ENCODE measurements around the gene MAPKAP1. TPM values are rescaled to one million over a fixed set of nuclear protein-coding genes. Genes with fewer than 3 reads are reported as not detected.
A peak's percentile ranks its signal among the peaks of the same experiment; 100 is the strongest.

MAPKAP1 gene
- total RNA-seq, 4 donors from 2014 or later, result 87.1 to 114 (median 111) TPM

DNA sequence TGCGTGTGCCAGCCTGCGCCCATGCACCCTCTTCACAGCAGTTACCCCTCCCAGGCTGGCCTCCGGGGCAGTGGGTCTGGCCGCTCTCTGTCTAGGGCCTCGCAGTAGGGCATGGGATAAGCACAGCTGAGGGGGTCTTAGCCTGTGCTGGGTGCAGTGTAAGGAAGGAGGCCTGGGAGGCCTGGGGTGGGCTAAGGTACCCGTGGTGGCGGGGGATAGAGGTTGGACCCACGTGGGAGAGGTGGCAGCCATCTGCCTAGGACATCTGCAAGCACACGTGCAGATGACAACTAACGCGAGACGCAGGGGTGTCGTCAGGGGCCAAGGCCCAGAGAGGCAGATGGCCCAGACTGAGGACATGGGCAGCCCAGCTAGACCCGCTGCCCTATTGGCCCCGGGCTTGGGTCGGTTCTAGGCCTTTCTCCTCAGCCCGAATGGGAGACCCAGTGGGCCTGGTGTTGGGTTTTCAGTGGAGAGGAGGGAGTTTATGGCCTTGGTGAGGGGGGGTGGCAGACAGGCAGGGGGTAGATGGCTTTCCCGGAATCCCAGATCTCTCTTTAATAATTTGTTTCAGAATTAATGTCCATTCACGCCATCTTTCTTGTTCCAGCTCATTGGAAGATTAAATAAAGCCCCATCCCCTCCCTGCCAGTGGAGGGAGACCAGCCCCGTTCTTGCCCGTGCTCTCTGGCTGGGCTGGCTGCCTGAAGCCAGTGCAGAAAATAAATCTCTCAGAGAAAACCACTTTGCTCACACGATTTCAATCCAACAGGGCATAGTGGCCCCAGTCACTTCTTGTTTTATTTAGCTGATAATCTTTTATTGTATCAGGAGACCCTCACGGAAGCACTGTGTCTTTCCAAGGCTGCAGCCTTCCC is 291.2 kb downstream of the MAPKAP1 start:
- no peaks in the 10 kb centered on the region for H3K9me3 ChIP-seq
- H3K27me3 ChIP-seq, result no peaks in the 10 kb centered on the region
- peaks cover 0 to 5% of the 10 kb centered on the region in 2 donors for H3K4me1 ChIP-seq
- DNase-seq, result peak in 1 of 2 donors; percentile 30
- H3K4me3 ChIP-seq (replicated peaks in 1 of 3), result no peak overlapping the region
- intact Hi-C loops (cut with DNase I), result no loop called here
- no peak overlapping the region for H3K27ac ChIP-seq
- TF ChIP-seq CTCF (IDR thresholded peaks at IDR 0.05) (peak in 1 of 6 experiments; percentile 15), POLR2A (IDR thresholded peaks at IDR 0.05) (no peak)
- H3K36me3 ChIP-seq, result no peaks in the 10 kb centered on the region
- 86 to 87% methylated on average over 19 to 22 of the region's 23 CpGs for WGBS, 2 donors

- no peak overlapping the region for H3K27ac ChIP-seq
- H3K27me3 ChIP-seq, result no peaks in the 10 kb centered on the region
- H3K9me3 ChIP-seq, result no peaks in the 10 kb centered on the region
- intact Hi-C loops (cut with DNase I), result no loop called here
- H3K4me1 ChIP-seq, result peaks cover 0 to 5% of the 10 kb centered on the region in 2 donors
- DNase-seq, result no peak
- 95 to 96% methylated on average over 8 of the region's 8 CpGs for WGBS, 2 donors
- no peaks in the 10 kb centered on the region for H3K36me3 ChIP-seq
- H3K4me3 ChIP-seq (replicated peaks in 1 of 3), result no peak overlapping the region
- TF ChIP-seq POLR2A (IDR thresholded peaks at IDR 0.05) (no peak), CTCF (IDR thresholded peaks at IDR 0.05) (no peak)
These were observed 293.4 kb downstream of the MAPKAP1 start for GRCh38 chr9:125413579-125413978.

- Histone ChIP-seq H3K36me3 (no peaks in the 10 kb centered on the region), H3K27ac (no peak overlapping the region), H3K4me1 (peaks cover 4 to 9% of the 10 kb centered on the region in 2 donors), H3K9me3 (no peaks in the 10 kb centered on the region), H3K27me3 (no peaks in the 10 kb centered on the region), H3K4me3 (replicated peaks in 1 of 3) (no peak overlapping the region)
- intact Hi-C loops (cut with DNase I), result no loop called here
- TF ChIP-seq CTCF (IDR thresholded peaks at IDR 0.05), result no peak
- WGBS, 2 donors, result 88% methylated on average over 10 of the region's 10 CpGs
- no peak for DNase-seq
These were observed 294.8 kb downstream of the MAPKAP1 start for GRCh38 chr9:125412166-125412565.

DNA sequence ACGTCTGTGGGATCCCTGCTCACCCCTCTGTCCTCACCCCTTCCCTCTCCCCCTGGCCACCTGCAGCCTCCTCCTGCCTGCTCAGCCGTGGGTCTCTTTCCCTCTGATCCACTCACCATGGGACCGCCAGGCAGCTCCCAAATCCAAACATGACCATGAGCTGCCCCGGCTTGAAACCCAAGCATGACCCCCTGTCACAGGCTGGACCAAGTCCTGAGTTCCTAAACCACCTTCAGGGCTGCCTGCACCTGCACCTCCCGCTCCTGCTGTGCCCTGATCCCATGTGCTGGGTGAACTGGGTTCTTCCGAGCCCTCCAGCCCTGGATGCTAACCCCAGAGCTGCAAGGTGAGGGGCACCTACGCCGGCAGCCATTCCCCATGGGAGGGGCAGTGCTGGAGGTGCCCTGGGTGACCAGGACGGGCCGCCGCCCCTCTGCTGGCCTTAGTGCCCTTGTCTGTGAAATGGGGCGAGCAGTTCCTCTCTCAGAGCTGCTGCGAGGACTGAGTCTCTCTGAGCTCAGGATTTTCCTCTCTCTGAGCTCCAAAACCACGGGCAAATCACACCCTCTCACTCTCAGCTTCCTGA is 295.7 kb downstream of the MAPKAP1 start:
- Histone ChIP-seq H3K36me3 (no peaks in the 10 kb centered on the region), H3K4me3 (replicated peaks in 1 of 3) (no peak overlapping the region), H3K4me1 (peaks cover 4 to 6% of the 10 kb centered on the region in 2 donors), H3K27me3 (no peaks in the 10 kb centered on the region), H3K27ac (no peak overlapping the region), H3K9me3 (no peaks in the 10 kb centered on the region)
- 73 to 86% methylated on average over 6 to 13 of the region's 14 CpGs for WGBS, 2 donors
- no peak for DNase-seq
- intact Hi-C loops (cut with DNase I), result no loop called here
- no peak for TF ChIP-seq POLR2A (IDR thresholded peaks at IDR 0.05)
- TF ChIP-seq CTCF (IDR thresholded peaks at IDR 0.05), result no peak

GRCh38 chr9:125410522-125410894 is 296.5 kb downstream of the MAPKAP1 start:
- Histone ChIP-seq H3K27ac (no peak overlapping the region), H3K4me3 (replicated peaks in 1 of 3) (no peak overlapping the region), H3K27me3 (no peaks in the 10 kb centered on the region), H3K36me3 (no peaks in the 10 kb centered on the region), H3K4me1 (peaks cover 4% of the 10 kb centered on the region in 2 donors), H3K9me3 (no peaks in the 10 kb centered on the region)
- 90 to 97% methylated on average over 24 of the region's 24 CpGs for WGBS, 2 donors
- TF ChIP-seq CTCF (IDR thresholded peaks at IDR 0.05) (no peak), POLR2A (IDR thresholded peaks at IDR 0.05) (no peak)
- intact Hi-C loops (cut with DNase I), result no loop called here
- no peak for DNase-seq
